NB4 (cell line): ENCODE data around the gene JAKMIP3.

Source experiments
- DNase-seq: peaks from one replicate; pipeline ENCODE4 v3.0.0; 2010; ENCODE audit warnings: low read depth
- H3K4me3 ChIP-seq: one replicate; pipeline ENCODE4 v1.5.1; 2011; ENCODE audit warnings: mild to moderate bottlenecking, low read depth, low read length, moderate library complexity
- CTCF ChIP-seq: IDR thresholded peaks from one replicate; pipeline ENCODE4 v1.5.1; 2012; ENCODE audit warnings: low read depth, low read length
- MAX ChIP-seq: IDR thresholded peaks from 2 replicates; pipeline ENCODE4 v1.6.1; 2011; ENCODE audit warnings: low read depth, low read length
- MYC ChIP-seq: IDR thresholded peaks from 2 replicates; pipeline ENCODE4 v1.6.1; 2011; ENCODE audit warnings: low read depth, low read length
- POLR2A ChIP-seq: IDR thresholded peaks from 2 replicates; pipeline ENCODE4 v1.6.1; 2011; ENCODE audit warnings: mild to moderate bottlenecking; ENCODE audit not compliant: insufficient read length; ENCODE audit errors: extremely low read depth

The JAKMIP3 gene

DNA sequence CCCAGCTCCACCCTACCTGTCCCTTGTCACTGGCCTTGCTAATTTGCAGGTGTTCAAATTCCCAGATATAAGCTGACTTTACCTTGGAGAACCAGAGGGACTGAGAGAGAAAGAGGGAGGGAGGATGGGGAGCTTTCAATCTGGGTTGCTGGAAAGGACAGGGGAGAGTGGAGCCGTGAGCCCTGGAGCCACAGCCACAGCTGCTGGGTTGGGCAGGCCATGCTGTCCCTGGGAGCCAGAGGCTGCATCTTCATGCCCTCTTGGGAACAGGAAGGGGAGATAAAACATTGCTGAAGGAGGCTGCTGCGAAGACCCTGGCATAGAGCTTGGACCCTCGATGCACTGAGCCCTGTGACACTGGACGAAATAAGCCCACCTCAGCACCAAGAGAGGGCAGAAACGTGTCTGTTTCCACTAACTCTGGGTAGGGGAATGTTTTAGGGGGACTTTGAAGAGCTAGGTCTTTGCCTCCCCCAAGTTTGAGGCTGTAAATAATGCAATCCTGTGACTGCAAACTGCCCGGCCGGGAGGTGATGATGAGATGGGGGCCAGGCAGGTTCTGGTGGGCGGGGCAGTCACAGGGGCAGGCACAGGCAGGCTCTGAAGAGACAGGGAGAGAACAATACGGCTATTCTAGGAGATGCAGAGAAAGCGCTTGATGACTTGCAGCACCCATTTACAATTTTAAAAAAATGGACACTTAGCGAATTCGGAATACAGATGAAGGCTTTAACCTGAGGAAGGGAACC is 5.8 kb upstream of the JAKMIP3 start:
- TF ChIP-seq MYC: no peak
- no peak for TF ChIP-seq CTCF
- no peak for TF ChIP-seq MAX
- no peak overlapping the region for H3K4me3 ChIP-seq
- DNase-seq: no peak

- TF ChIP-seq MYC: no peak
- no peak for TF ChIP-seq MAX
- no peak for TF ChIP-seq POLR2A
- TF ChIP-seq CTCF: no peak
Observed at GRCh38 chr10:132061030-132061429, 4.7 kb upstream of the JAKMIP3 start.

GRCh38 chr10:132061465-132061864 is 4.3 kb upstream of the JAKMIP3 start:
- TF ChIP-seq POLR2A (no peak), MYC (no peak), MAX (no peak), CTCF (no peak)
- no peak for DNase-seq
- no peak overlapping the region for H3K4me3 ChIP-seq

More at GRCh38 chr10:132061030-132061429, 4.7 kb upstream of the JAKMIP3 start:
- no peak overlapping the region for H3K4me3 ChIP-seq
- no peak for DNase-seq

DNA sequence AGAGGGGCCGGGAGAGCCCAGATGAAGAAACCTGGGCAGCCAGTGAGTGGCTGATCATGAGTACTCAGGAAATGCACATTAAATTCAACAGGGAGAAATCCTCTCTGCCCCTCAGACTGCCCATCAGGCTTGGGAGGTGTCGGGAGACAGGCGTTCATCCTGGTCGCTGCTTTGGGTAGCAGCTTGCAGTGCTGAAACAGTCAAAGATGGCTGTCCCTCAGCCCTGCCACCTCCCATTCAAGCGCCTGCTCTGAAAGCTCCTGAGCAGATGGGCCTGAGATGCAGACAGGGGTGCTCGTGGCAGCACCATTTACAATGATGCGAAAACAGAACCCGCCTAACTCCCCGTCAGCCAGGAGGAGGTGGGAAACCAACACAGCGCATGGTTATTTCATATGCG is 3.6 kb upstream of the JAKMIP3 start:
- H3K4me3 ChIP-seq: no peak overlapping the region
- TF ChIP-seq POLR2A (no peak), CTCF (no peak), MYC (no peak), MAX (no peak)
- no peak for DNase-seq

DNA sequence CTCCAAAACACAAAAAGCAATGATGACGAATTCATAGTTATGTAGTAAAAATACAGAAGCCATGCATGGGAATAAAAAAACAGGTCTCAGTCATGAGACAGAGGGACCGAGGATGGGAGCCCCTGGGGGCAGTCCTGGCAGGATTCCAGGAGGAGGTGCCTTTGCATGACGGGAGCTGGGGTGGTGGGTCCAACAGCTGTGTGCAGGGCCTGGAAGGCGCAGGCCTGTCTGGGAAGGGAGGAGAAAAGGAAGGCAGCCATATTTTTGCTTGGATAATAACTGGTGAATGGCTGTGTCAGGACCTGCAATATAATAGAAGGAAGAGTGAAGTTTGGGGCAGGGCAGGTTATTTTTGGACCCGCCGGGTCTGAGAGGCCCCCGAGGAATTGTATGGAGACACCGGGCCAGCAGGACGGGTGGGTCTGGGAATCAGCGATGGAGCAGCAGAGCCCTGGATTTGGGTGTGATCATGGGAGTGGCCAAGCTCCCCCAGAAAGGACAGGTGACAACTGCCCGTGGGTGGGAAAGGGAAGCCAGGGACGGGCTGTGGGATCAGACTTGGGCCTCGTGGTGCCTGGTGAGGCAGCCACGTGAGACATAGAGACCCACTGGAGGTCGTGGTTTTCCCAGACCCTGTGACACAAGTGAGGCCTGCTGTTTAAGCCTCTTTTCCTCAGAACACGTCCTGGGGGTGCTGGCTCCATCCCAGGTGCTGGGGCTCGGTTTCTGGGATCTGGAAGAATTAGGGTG is 2.9 kb upstream of the JAKMIP3 start:
- no peak for TF ChIP-seq POLR2A
- TF ChIP-seq MYC: no peak
- no peak for TF ChIP-seq CTCF
- no peak for TF ChIP-seq MAX
- H3K4me3 ChIP-seq: no peak overlapping the region
- no peak for DNase-seq
